ENCODE measurements around the gene METAP1D.

DNA sequence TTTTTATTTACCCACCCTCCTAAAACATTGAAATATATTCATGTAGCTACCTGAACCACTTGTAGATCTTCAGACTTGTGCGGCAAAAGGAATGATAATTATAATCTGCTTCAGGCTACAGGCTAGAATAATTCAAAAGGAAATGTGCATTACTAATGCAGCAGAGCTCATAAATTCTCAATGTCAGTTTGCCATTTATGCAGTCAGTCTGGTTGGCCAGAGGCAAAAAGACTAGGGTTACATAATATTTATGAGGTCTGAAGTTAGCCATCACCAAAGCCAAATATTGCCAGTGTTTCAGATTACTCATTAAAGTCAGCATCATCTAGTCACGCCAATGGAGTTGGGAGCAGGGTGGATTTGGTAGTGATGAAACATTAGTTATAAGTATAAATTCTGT, 38.9 kb downstream of the METAP1D start:
- TF ChIP-seq GATA2 (IDR thresholded peaks at IDR 0.05; ENCODE audit: low read depth, low read length) (no peak), GATA3 (IDR thresholded peaks at IDR 0.05; ENCODE audit: low read depth, low read length) (no peak)

Data from SH-SY5Y (cell line).